ENCODE results near the gene WFDC5.
"Not testable (repeated sequence)": the region's sequence is repeated elsewhere in the genome, so short reads cannot be mapped to it uniquely, and the experiment has no call there.

WFDC5 gene, protein sequence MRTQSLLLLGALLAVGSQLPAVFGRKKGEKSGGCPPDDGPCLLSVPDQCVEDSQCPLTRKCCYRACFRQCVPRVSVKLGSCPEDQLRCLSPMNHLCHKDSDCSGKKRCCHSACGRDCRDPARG

GRCh38 chr20:45114465-45115385 is at the start of gene WFDC5:
Gene WFDC5 (minus strand): TSS chr20:45115174. CDS start chr20:45115083, 91 bp downstream.
- no peak within 1 kb of the TSS for H3K4me3 ChIP-seq (replicated peaks in 1 of 2; ENCODE audit: low read depth in 2 of 2, low read length in 2 of 2)
- DNase-seq (ENCODE audit: low read depth in 2 of 2), result no peak
- TF ChIP-seq, protein P1, sequence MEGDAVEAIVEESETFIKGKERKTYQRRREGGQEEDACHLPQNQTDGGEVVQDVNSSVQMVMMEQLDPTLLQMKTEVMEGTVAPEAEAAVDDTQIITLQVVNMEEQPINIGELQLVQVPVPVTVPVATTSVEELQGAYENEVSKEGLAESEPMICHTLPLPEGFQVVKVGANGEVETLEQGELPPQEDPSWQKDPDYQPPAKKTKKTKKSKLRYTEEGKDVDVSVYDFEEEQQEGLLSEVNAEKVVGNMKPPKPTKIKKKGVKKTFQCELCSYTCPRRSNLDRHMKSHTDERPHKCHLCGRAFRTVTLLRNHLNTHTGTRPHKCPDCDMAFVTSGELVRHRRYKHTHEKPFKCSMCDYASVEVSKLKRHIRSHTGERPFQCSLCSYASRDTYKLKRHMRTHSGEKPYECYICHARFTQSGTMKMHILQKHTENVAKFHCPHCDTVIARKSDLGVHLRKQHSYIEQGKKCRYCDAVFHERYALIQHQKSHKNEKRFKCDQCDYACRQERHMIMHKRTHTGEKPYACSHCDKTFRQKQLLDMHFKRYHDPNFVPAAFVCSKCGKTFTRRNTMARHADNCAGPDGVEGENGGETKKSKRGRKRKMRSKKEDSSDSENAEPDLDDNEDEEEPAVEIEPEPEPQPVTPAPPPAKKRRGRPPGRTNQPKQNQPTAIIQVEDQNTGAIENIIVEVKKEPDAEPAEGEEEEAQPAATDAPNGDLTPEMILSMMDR (IDR thresholded peaks at IDR 0.05; ENCODE audit: low read depth, low read length), result no peak

- H3K4me3 ChIP-seq (replicated peaks in 1 of 2; ENCODE audit: low read depth in 2 of 2, low read length in 2 of 2), result no peak overlapping the region
- TF ChIP-seq, protein P1 (IDR thresholded peaks at IDR 0.05; ENCODE audit: low read depth, low read length), result no peak
- DNase-seq (ENCODE audit: low read depth in 2 of 2), result no peak
Measured at GRCh38 chr20:45163083-45163803, 48.3 kb upstream of the WFDC5 start.

- H3K4me3 ChIP-seq (replicated peaks in 1 of 2; ENCODE audit: low read depth in 2 of 2, low read length in 2 of 2), result no peak overlapping the region
- TF ChIP-seq, protein P1 (IDR thresholded peaks at IDR 0.05; ENCODE audit: low read depth, low read length), result no peak
- peak; percentile 79 to 93 for DNase-seq (ENCODE audit: low read depth in 2 of 2)
Measured at GRCh38 chr20:45157962-45158361, 43.0 kb upstream of the WFDC5 start.

DNA sequence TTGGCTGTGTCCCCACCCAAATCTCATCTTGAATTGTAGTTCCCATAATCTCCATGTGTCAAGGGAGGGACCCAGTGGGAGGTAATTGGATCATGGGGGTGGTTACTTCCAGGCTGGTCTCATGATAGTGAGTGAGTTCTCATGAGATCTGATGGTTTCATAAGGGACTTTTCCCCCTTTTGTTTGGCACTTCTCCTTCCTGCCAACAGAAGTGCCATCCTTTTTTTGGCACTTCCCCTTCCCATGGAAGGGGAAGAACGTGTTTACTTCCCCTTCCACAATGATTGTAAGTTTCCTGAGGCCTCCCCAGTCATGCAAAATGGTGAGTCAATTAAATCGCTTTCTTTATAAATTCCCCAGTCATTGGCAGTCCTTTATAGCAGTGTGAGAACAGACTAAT is 41.7 kb upstream of the WFDC5 start:
- no peak overlapping the region for H3K4me3 ChIP-seq (replicated peaks in 1 of 2; ENCODE audit: low read depth in 2 of 2, low read length in 2 of 2)
- TF ChIP-seq, protein P1 (IDR thresholded peaks at IDR 0.05; ENCODE audit: low read depth, low read length), result no peak
- no peak for DNase-seq (ENCODE audit: low read depth in 2 of 2)

- not testable (repeated sequence) for DNase-seq (ENCODE audit: low read depth in 2 of 2)
Measured at GRCh38 chr20:45154794-45155193, 39.8 kb upstream of the WFDC5 start.

DNA sequence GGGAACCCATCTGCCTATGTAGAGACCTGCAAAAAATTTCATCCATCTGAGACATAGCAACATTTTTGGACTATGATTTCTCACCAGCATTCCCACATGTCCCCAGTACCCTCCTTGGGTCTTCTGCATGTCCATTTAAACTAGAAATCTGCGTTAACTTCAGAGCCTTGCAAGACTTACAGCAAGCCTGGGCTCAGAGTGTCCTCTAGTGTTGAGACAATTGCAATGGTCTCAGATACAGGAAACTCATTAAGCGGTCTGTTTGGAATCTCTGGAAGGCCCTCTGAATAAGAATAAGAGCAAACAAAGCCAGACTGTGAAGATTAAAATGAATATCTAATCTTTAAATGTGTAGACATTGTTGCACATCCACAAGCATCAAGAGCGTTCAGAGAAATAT is 39.2 kb upstream of the WFDC5 start:
- peak; percentile 9 to 22 for DNase-seq (ENCODE audit: low read depth in 2 of 2)
- H3K4me3 ChIP-seq (replicated peaks in 1 of 2; ENCODE audit: low read depth in 2 of 2, low read length in 2 of 2), result no peak overlapping the region
- TF ChIP-seq, protein P1 (IDR thresholded peaks at IDR 0.05; ENCODE audit: low read depth, low read length), result no peak

More at GRCh38 chr20:45154794-45155193, 39.8 kb upstream of the WFDC5 start:
- not testable (repeated sequence) for H3K4me3 ChIP-seq (replicated peaks in 1 of 2; ENCODE audit: low read depth in 2 of 2, low read length in 2 of 2)

DNA sequence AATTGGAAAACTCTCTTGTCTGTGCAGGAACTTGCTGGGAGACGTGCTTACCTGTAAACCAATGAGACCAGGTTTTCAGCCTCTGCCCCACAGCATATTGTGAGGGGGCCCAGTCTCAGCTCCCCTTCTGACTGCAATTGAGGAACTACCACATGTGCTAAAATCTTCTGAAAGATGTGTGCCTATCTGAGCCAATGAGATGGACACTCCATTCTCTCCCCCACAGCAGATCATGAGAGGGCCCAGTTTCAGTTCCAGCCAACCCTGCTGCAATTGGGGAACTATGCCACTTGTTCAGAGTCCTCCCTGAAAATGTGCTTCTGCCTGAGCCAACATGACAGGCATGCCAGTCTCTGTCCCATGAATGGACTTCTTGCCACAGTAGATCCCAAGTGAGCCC is 38.8 kb upstream of the WFDC5 start:
- no peak for DNase-seq (ENCODE audit: low read depth in 2 of 2)
- no peak overlapping the region for H3K4me3 ChIP-seq (replicated peaks in 1 of 2; ENCODE audit: low read depth in 2 of 2, low read length in 2 of 2)
- TF ChIP-seq, protein P1 (IDR thresholded peaks at IDR 0.05; ENCODE audit: low read depth, low read length), result no peak

Data from cardiac fibroblast (primary cell).